Activated CD4-positive, alpha-beta T cell treated with anti-CD3 and anti-CD28 coated beads, Interleukin-2, amount 50 U/mL, for 16 hours (primary cell): ENCODE results near the gene NMNAT3.

Experiments
- DNase-seq: peaks from one replicate; pipeline ENCODE4 v3.0.0-alpha.2; 2020

NMNAT3 gene

GRCh38 chr3:139574026-139574947, 103.5 kb downstream of the NMNAT3 start:
- no peak for DNase-seq

- no peak for DNase-seq
Measured at GRCh38 chr3:139572847-139573672, 104.7 kb downstream of the NMNAT3 start.

GRCh38 chr3:139571711-139572110, 106.1 kb downstream of the NMNAT3 start:
- DNase-seq: no peak

- no peak for DNase-seq
Measured at GRCh38 chr3:139564294-139564861, 113.4 kb downstream of the NMNAT3 start.

- DNase-seq: no peak
Measured at GRCh38 chr3:139561959-139562676, 115.7 kb downstream of the NMNAT3 start.

GRCh38 chr3:139561255-139561817, 116.4 kb downstream of the NMNAT3 start:
- DNase-seq: no peak

GRCh38 chr3:139560411-139560810, 117.4 kb downstream of the NMNAT3 start:
- DNase-seq: no peak

- no peak for DNase-seq
Measured at GRCh38 chr3:139559541-139559940, 118.2 kb downstream of the NMNAT3 start.

- no peak for DNase-seq
Measured at GRCh38 chr3:139558351-139559266, 119.2 kb downstream of the NMNAT3 start.

GRCh38 chr3:139557041-139557440, 120.7 kb downstream of the NMNAT3 start:
- no peak for DNase-seq

- no peak for DNase-seq
Measured at GRCh38 chr3:139555249-139555648, 122.5 kb downstream of the NMNAT3 start.

- no peak for DNase-seq
Measured at GRCh38 chr3:139554628-139555027, 123.1 kb downstream of the NMNAT3 start.

- no peak for DNase-seq
Measured at GRCh38 chr3:139552632-139553365, 125.0 kb downstream of the NMNAT3 start.

- no peak for DNase-seq
Measured at GRCh38 chr3:139548801-139549200, 129.0 kb downstream of the NMNAT3 start.

GRCh38 chr3:139547666-139548065, 130.1 kb downstream of the NMNAT3 start:
- DNase-seq: no peak

GRCh38 chr3:139546772-139547171, 131.0 kb downstream of the NMNAT3 start:
- no peak for DNase-seq

GRCh38 chr3:139541532-139542288, 136.1 kb downstream of the NMNAT3 start:
- DNase-seq: no peak

GRCh38 chr3:139540651-139541531, 136.9 kb downstream of the NMNAT3 start:
- DNase-seq: no peak

GRCh38 chr3:139538733-139539132, 139.0 kb downstream of the NMNAT3 start:
- DNase-seq: no peak
